22Rv1 (cell line): ENCODE measurements around the gene OOSP4B.
"Not testable (repeated sequence)": the region's sequence is repeated elsewhere in the genome, so short reads cannot be mapped to it uniquely, and the experiment has no call there.

Experiments used
- H3K27ac ChIP-seq: fragments of 450-650 bp; 2 replicates; pipeline ENCODE4 v1.5.1; 2017
- ZFX ChIP-seq: fragments of 450-650 bp; IDR thresholded peaks from 2 replicates; pipeline ENCODE4 v1.6.1; 2017; ENCODE audit warnings: antibody characterized with exemption, borderline replicate concordance
- TF ChIP-seq, protein P1 (sequence below): fragments of 450-650 bp; IDR thresholded peaks from 2 replicates; pipeline ENCODE4 v1.5.1; 2017; ENCODE audit warnings: mild to moderate bottlenecking

OOSP4B gene

DNA sequence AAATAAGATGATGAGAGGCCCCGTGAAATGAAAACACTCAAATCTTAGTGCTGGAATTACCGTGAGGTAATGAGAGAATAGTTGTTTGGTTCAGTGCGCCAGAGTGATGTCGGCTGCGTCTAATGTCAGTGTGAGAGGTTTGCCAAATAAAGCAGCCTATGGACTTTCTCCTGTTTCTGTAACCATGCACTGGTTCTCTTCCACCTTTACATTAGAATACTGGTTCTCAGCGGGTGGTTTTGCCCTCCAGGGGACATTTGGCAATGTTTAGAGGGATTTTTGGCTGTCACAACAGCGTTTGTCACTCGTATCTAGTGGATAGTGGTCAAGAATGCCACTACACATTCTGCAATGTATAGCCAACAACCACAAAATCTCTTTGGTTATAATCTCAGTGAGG, 1.1 kb downstream of the OOSP4B start:
- H3K27ac ChIP-seq, result no peak overlapping the region
- TF ChIP-seq, protein P1, sequence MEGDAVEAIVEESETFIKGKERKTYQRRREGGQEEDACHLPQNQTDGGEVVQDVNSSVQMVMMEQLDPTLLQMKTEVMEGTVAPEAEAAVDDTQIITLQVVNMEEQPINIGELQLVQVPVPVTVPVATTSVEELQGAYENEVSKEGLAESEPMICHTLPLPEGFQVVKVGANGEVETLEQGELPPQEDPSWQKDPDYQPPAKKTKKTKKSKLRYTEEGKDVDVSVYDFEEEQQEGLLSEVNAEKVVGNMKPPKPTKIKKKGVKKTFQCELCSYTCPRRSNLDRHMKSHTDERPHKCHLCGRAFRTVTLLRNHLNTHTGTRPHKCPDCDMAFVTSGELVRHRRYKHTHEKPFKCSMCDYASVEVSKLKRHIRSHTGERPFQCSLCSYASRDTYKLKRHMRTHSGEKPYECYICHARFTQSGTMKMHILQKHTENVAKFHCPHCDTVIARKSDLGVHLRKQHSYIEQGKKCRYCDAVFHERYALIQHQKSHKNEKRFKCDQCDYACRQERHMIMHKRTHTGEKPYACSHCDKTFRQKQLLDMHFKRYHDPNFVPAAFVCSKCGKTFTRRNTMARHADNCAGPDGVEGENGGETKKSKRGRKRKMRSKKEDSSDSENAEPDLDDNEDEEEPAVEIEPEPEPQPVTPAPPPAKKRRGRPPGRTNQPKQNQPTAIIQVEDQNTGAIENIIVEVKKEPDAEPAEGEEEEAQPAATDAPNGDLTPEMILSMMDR, result no peak

DNA sequence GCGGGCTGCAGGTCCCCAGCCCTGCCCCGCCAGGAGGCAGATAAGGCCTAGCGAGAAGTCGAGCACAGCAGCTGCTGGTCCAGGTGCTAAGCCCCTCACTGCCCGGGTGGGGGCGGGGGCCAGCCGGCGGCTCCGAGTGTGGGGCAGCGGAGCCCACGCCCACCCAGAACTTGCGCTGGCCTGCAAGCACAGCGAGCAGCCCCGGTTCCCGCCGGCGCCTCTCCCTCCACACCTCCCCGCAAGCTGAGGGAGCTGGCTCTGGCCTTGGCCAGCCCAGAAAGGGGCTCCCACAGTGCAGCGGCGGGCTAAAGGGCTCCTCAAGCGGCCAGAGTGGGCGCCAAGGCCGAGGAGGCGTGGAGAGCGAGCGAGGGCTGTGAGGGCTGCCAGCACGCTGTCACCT, 3.4 kb downstream of the OOSP4B start:
- H3K27ac ChIP-seq, result not testable (repeated sequence)

DNA sequence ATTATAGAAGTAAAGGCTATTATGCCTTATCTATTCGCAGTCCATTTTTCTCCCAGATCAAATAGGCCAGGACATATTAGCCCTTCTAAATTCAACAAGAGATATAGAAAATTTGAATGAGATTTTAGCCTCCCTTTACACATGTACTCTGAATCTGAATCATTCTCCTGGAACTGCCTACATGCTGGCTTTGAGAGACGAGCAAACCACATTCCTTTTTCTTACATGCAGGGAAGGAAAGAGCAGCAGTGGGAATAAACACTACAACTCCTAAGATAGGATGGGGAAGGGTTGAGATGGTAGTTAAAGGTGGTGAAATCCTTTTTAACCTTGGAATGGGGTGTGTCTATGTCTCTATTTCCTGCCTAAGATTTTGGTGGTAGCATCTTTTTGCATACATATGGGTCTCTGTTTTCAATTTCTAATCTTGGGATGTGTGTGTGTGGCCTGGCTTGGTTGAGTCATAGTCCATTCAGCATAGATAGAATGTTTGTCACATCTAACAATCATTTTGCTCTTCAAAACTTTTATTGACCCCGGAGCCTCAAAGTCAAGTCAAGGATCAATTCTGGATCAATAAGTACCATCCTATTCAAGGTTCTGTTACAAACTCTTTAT, 12.1 kb downstream of the OOSP4B start:
- no peak for TF ChIP-seq ZFX
- TF ChIP-seq, protein P1, result no peak
- H3K27ac ChIP-seq, result no peak overlapping the region

DNA sequence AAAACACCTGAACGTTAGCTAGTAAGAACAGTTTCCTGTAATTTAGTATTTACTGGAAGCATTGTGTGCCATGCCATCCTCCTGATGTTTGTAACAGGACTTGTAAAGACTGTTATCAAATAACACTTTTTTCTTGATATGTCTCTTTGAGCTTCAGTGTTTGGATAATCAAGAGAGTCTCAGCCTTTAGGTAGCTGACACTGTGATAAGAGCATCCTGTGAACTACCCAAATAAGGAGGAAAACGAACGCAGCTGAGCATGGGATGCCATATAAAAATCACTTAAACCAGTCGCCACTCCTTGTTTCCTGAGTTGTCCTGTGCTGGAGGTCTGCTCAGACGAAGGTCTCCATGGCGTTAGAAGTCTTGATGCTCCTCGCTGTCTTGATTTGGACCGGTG, 23.1 kb downstream of the OOSP4B start, which contains the start of gene OOSP2:
Gene OOSP2 (plus strand): TSS at position 301 of the 400 bp plus-strand sequence. CDS start 51 bp downstream, at position 352.
- no peak within 1 kb of the TSS for H3K27ac ChIP-seq
- TF ChIP-seq ZFX, result no peak
- TF ChIP-seq, protein P1, result no peak

DNA sequence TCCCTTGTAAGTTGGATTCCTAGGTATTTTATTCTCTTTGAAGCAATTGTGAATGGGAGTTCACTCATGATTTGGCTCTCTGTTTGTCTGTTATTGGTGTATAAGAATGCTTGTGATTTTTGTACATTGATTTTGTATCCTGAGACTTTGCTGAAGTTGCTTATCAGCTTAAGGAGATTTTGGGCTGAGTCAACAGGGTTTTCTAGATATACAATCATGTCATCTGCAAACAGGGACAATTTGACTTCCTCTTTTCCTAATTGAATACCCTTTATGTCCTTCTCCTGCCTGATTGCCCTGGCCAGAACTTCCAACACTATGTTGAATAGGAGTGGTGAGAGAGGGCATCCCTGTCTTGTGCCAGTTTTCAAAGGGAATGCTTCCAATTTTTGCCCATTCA, 33.4 kb downstream of the OOSP4B start:
- H3K27ac ChIP-seq, result not testable (repeated sequence)

DNA sequence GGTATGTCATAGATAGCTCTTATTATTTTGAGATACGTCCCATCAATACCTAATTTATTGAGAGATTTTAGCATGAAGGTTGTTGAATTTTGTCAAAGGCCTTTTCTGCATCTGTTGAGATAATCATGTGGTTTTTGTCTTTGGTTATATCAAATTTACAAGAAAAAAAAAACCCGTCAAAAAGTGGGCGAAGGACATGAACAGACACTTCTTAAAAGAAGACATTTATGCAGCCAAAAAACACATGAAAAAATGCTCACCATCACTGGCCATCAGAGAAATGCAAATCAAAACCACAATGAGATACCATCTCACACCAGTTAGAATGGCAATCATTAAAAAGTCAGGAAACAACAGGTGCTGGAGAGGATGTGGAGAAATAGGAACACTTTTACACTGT, 33.9 kb downstream of the OOSP4B start:
- H3K27ac ChIP-seq, result not testable (repeated sequence)

DNA sequence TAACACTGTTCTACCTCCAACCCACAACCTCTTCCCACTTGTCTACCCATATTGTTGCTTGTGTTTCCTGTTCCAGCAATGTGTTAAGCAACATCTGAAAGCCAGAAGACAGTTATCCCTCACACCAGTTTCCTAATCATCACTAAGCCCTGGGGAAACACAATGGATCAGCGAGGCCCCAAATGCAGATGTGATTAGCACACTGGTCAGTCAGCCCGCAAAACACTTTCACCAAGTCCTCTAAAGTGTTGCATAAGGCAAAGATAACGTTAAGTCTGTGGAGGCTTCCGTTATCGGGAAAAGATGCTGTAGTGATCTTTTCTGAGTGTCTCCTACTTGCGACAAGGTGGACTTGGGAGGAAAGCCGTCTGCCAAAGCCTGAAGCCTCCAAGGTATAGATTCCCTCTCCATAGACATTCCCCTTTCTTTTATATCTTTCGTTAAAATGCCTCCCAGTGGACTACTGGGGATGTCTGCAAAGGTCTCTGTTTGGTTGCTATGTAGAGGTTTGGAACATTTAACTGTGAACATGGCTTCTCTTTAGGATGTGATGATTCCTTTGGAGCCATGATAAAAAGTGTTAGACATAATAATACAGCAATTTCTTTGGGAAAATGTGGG, 39.5 kb downstream of the OOSP4B start, which contains the start of gene MS4A3:
Gene MS4A3 (plus strand): TSS at position 317 of the 621 bp plus-strand sequence. CDS start 4,496 bp downstream, outside the sequence.
- H3K27ac ChIP-seq, result no peak within 1 kb of the TSS
- TF ChIP-seq ZFX, result no peak
- TF ChIP-seq, protein P1, result no peak

DNA sequence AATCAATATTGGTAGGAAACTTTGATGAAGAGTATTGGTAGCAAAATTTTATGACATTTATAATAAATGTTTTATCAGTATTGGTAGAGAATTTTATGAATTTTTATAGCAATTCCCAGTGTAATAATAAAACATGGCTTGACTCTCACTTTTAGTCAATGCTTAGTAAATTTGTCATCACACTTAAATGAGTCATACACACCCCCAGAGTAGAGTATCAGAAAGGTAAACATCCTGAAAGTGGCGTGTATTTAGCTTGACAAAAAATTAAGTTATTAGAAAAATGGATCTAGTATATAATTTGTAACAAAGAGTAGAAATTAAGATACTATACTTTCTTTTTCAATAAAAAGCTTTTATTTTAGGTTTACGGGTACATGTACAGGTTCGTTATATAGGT, 42.1 kb downstream of the OOSP4B start:
- H3K27ac ChIP-seq, result no peak overlapping the region
- TF ChIP-seq, protein P1, result no peak
- no peak for TF ChIP-seq ZFX

DNA sequence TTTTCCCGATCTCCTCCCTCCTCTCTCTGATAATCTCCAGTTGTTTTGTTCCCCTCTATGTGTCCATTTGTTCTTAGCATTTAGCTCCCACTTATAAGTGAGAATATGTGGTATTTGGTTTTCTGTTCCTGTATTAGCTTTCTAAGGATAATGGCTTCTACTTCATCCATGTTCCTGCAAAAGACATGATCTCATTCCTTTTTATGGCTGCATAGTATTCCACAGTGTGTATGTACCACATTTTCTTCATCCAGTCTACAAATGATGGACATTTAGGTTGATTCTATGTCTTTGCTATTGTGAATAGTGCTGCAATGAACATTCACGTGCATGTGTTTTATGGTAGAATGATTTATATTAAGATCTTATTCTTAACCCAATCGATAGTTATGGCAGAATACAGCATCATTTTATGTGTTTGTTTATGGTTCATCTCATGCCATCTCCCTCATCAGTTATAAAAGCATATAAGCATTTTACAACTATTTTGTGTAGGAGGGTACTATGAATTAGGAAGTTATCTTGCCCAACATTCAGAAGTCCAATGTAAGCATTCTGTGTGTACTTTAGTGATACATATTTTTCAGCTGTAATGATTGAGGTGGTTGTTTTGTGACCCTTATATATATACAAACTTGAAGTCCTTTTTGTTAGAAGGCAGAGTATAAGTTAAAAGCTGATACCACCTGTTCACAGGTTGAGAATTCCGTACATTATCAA, 42.7 kb downstream of the OOSP4B start:
- no peak overlapping the region for H3K27ac ChIP-seq
- no peak for TF ChIP-seq ZFX
- TF ChIP-seq, protein P1, result no peak
